HG03571 (cell line): Measurements from ENCODE around the gene TRAPPC3L.
A peak's percentile ranks its signal among the peaks of the same experiment; 100 is the strongest.

Experiments
- ATAC-seq: cut with Tn5 transposase; IDR thresholded peaks from one replicate; pipeline ENCODE4 v1.9.1; 2021; ENCODE audit not compliant: unreplicated experiment

TRAPPC3L gene

GRCh38 chr6:116545651-116546050 is at the start of gene TRAPPC3L:
Gene TRAPPC3L, minus strand, starts transcription at chr6:116545684. Its CDS starts 170 bp downstream, at chr6:116545514.
- ATAC-seq, result no peak

DNA sequence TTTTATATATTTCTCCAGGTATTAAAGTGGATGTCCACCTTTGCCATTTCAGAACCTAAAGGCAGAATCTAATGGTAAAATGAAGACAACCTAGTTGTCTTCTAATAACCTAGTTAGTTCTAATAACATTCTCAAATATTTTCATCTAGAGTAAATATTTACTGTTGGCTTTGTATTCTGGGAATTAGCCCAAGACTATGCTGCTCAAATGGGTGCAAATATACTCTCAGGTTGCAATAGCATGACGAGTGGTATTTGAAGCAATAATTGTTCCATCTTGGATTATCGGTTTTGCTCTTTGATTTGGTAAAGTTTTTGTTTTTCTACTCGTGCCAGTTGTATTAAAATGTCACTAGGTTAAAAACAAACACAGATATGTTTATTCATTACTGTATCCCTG is 49.8 kb upstream of the TRAPPC3L start:
- ATAC-seq, result no peak

- no peak for ATAC-seq
These were observed 41.3 kb upstream of the TRAPPC3L start for GRCh38 chr6:116586738-116587137.

DNA sequence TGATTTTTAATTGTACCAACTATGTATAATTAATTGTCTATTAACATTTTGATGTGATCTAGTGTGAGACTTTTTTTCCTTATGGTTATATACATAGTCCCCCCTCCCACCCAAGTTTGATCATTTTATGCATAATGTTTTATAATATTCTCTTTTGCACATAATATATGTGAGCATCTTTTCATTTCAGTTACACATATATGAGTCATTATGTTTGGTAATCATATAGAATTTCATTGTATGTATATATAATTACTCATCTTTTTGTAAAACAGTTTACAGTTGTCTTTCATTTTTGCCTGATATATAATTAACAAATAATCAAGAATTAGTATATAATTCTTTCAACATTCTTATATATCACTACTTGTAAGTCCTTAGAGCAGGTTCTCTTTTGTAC is 40.8 kb upstream of the TRAPPC3L start:
- ATAC-seq, result no peak

DNA sequence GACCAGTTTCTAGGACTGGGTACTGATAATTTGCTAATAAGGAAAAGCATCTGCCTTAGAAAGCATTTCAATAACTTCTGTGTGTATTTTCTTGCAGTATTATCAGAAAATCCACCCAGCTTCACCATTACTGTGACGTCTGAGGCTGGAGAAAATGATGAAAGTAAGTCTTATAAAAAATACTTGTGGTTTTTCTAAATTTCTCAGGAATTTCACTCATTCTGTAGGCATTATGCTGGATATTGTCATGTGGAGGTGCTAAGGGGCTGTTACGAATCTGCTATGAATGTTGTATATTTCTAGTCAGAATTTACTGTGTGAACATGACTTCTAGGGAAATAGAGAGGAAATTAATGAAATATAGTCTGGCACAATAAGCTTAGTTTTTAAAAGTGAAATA is 34.7 kb upstream of the TRAPPC3L start:
- no peak for ATAC-seq

DNA sequence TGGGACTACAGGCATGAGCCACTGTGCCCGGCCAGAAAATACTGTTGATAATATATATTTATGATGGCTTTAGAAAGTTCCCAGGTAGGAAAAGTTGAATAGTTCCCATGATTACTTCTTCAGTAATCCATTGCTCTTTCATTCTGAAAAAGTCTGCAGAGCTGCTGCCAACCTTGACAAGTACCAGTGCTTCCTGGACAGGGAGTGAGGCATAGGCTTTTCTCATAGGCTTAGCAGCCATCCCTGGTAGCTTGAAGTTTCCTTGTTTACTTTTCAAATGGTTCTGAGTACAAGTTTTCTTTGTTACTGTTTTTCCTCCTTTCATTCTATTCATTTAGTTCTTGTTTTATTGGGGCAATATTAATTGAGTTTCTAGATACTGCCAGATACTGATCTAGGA is 33.7 kb upstream of the TRAPPC3L start:
- no peak for ATAC-seq

- no peak for ATAC-seq
These were observed 32.9 kb upstream of the TRAPPC3L start for GRCh38 chr6:116578335-116578734.

DNA sequence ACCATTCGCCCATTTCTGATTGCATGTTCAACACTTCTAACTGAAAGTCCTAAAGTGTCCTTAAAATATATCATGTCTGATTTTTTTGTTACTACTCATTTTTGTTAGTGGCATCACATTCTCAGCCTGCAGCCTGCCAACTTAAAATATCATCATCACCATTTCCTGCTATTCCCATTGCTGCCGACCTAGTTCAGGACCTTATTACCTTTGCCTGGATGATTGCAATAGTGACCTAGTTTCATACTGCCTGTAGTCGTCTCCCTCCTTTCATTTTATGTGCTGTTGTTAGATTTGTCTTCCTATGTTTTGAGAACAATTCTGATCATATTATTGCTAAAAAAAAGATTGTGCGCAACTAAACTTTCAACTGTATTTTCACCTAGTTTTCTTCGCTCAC is 32.0 kb upstream of the TRAPPC3L start:
- ATAC-seq, result no peak

DNA sequence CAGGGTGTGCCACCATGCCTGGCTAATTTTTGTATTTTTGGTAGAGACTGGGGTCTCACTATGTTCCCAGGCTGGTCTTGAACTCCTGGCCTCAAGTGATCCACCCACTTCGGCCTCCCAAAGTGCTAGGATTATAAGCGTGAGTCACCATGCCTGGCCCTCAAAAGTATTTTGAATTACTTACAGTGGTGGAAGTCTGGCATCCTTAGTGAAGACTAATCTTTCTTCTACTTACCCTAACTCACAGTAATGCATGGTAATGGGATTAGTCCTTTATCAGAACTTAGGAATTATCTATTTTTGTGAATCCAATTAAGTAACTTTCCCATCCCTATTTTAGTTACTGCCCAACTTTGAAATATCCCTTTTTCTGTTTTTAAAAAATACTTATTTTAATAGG is 29.7 kb upstream of the TRAPPC3L start:
- no peak for ATAC-seq

DNA sequence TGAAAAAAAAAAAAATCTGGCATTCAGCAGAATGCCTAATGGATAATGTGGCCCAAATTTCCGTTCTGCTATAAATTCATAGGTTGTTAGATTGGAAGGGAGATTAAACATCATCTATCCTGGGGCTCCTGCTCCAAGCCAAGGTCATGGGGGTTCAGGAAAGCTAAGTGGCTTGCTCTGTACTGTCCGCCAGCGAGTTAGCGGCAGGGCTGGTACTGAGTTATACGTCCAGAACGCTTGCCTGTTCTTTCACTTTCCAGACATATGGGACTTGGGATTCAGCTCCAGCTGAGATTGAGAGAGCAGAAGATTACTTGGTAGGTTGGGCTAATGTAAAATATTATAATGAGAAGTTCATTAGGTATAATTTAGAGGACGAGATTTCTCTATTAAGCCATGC is 26.7 kb upstream of the TRAPPC3L start:
- ATAC-seq, result no peak

DNA sequence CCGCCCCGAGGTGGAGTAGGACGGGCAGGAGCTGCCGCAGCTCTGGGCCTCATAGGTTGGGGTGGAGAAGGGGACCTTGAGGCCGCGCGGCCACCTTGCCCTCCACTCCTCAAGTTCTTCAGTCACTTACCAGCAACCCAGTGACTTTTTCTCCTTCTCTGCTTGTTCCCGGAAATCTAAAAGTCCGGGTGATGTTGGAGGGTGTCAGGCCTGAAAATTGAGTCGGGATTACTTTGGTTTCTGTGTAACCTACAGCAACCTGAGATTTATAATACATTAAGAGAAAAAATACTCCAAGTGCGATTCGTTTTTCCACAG is 26.2 kb upstream of the TRAPPC3L start:
- no peak for ATAC-seq

- peak; percentile 95 for ATAC-seq
These were observed 25.6 kb upstream of the TRAPPC3L start, which contains the start of gene RWDD1 for GRCh38 chr6:116570856-116571682. Gene RWDD1, plus strand, starts transcription at chr6:116571504. Its CDS starts 79 bp downstream, at chr6:116571583.

DNA sequence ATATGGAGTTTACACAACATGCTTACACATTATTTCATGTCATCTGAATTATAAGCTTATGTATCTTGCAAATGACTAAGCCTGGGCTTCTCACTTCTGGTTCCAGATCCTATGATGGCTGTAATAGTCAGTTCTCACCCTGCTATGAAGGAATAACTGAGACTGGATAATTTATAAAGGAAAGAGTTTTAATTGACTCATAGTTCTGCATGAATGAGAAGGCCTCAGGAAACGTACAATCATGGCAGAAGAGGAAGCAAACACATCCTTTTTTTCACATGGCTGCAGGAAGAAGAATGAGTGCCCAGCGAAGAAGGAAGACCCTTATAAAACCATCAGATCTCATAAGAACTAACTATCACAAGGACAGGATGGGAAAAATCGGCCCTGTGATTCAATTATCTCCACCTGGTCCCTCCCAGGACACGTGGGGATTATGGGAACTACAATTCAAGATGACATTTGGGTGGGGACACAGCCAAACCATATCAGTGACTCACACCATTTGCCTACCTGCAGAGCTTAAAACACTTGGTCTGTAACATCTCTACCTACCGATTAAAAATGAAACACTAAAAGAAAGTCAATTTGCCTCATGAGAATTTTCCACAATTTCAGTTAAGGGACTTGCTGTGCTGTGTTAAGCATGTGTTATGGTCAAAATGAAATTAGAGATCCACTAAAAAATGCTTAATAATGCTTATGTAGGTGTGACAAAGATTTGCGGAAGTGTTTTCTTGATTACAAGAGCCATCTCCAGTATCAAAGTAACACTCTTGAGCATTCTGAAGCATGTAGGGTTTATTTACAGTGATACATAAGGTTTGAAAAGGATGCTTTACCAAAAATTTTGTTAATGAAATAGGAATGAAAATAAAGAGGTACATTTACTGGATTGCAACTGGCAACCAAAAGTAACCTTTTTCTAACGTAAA is 23.6 kb upstream of the TRAPPC3L start:
- no peak for ATAC-seq

DNA sequence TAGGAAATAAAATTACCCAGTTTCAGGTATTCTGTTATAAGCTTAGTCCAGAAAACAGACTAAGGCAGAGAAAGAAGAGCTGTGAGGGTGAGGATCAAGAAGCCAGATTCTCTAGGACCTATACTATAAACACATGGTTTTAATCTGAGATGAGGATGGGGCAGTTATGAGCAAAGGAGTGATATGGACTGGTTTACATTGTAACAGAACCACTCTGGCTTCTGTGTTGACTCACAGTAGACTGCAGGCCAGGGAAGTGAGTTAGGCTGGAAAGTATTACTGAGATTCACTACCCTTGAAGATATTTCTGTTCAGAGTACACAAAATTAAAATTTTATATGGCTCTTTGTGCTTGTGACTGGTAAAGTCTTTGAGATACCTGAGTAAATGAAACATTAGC is 22.6 kb upstream of the TRAPPC3L start:
- ATAC-seq, result no peak

DNA sequence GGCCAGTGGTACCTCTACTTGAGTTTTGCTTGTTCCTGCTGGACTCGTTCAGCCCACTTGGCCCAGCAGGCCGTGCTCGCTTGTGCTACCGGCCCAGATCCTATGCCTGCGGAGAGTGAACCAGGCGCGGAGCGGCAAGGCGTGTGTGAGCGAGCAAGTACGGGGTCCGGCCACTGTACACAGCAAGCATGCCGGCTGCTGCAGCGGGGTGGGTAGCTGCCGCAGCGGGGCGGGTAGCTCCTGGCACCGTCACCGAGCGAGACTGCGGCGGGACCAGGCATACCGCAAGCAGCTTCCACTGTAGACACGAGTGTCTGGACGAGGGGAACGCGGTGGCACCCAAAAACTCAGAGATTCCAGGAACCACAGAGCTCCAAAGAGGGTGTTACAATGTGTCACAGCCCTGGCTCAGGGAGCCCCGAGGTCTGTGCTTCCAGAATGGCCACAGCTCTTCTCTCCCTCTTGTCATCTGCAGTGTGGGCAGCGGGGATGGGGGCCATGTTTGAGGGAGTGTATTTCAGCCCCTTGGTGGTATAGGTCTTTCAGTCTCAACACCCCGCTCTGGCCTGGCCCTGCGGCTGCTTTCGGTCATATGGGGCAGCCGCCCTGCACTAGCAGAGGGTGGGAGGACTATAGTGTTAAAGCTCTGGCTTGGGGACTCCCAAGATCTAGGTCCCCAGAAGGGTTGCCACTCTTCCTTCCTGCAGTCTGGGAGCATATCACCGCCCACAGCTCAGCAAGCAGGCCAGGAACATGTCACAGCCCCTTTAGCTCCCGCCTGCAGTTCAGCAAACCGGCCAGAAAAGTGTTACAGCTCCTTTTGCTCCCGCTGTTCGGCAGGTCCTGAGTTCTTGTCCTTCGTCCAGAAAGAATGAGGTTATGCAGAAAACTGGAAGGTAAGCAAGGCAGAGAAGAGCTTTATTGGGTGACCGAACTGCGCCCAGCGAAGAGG is 19.7 kb upstream of the TRAPPC3L start:
- ATAC-seq, result no peak

DNA sequence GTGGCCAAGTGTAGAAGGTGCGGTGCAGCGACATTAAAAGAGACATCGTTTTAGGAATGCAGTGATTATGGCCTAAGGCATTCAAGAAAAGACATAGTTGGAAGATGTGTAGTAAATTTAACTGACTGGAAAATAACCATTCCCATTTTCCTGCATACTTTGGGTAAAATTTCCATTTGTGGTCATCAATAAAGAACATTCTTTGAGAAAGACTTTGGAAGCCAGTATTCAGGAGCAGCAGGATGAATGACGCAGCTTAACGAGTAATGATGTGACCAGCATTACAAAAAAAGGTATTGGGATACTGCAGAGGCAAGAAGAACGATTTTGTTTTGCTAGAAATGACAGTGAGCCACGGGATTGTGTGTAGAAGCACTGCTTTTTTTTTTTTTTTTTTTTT is 18.8 kb upstream of the TRAPPC3L start:
- no peak for ATAC-seq

DNA sequence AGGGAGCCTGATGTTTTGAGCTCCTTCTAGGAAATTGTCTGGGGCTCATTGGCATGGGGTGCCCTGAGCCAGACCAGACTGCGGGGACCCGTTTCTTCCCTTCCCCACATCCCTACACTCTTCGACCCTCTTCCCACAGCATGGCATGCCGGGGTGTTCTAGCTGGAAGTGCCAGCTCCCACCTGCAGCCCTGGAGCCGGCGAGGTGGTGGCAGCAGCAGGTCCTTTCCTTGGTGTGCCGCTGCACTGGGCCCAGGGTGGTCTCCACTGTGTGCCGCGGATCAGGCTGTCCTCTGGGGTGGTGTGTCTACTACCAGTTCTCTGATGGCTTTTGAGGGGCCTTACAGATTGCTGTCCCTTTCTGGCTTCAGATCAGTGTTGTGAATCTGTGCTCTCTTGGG is 18.3 kb upstream of the TRAPPC3L start:
- ATAC-seq, result no peak

- no peak for ATAC-seq
These were observed 17.1 kb upstream of the TRAPPC3L start for GRCh38 chr6:116562614-116563013.

DNA sequence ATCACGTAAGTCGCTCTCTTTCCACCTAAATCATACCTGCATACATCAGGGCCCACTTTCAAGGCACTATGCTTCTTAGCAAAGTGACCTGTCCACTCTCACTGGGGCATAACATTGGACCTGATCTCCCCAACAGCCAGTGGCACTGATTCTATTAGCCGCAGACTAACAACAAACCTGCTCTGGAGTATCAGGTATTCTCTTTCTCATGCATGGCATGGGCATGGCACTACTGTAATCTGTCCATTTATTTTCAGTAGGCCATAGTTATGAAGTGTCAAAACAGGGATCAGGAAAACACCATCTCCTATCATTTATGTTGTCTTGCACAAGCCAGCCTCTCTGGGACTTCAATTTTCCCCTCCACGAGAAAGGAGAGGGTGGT is 16.5 kb upstream of the TRAPPC3L start:
- ATAC-seq, result no peak

DNA sequence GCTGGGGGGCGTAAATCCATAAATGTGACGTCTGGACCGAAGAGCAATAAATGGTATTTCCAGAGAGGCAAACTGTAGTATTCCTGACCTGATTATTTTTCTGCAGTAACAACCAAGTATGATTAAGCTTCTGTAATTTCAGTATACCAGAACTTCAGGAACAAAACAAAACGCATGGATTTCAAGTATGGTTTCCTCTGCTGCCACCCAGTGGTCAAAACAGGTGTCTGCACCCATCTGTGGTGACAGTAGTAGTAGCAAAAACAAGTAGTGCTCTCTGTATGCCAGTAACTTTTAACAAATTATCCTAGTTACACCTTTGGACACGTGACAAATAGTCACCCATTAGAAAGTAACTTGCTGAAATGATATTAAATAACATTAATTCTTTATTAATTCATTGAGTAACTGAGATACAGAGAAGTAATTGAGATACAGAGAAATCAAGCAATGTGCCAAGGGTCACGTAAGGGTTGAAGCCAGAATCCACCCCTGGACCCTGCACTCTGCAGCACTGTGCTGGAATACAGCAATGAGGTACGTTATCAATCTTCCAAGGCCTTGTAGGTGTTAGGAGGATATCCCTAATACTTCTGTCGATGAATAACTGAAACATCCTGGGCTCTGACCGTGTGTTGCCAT is 16.0 kb upstream of the TRAPPC3L start:
- peak; percentile 60 for ATAC-seq
